Heart left ventricle (tissue), 16 donors: ENCODE data around the gene CXXC5. TPM values are rescaled to one million over a fixed set of nuclear protein-coding genes. Genes with fewer than 3 reads are reported as not detected.

ENCODE experiments used
- ATAC-seq, 4 donors: fragments of 200-7000 bp; cut with Tn5 transposase; one replicate each; pipeline ENCODE4 v1.9.1; 2020 to 2022; ENCODE audit warnings: moderate library complexity in 4 of 4, mild to moderate bottlenecking in 3 of 4, moderate number of reproducible peaks in 1 of 4
- DNase-seq, 5 donors: peaks; one replicate each; pipeline ENCODE4 v3.0.0-alpha.2; 2020
- H3K27ac ChIP-seq, 12 donors: fragments of 200-600 bp; sonication (generic) in 4 of 12; one replicate each; pipeline versions ENCODE4 v1.5.0 to v1.8.0; 2016 to 2022; ENCODE audit warnings: mild to moderate bottlenecking in 2 of 12
- H3K27me3 ChIP-seq, 9 donors: fragments of 200-600 bp; sonication (generic) in 2 of 9; one replicate each; pipeline versions ENCODE4 v1.5.1 to v1.8.0; 2016 to 2022; ENCODE audit warnings: mild to moderate bottlenecking in 3 of 9
- H3K36me3 ChIP-seq, 9 donors: fragments of 200-600 bp; sonication (generic) in 2 of 9; one replicate each; pipeline versions ENCODE4 v1.5.0 to v1.8.0; 2018 to 2022; ENCODE audit warnings: mild to moderate bottlenecking in 2 of 9
- H3K4me1 ChIP-seq, 12 donors: fragments of 200-600 bp; sonication (generic) in 4 of 12; one replicate each; pipeline versions ENCODE4 v1.5.0 to v1.8.0; 2016 to 2022; ENCODE audit warnings: mild to moderate bottlenecking in 3 of 12
- H3K4me3 ChIP-seq, 12 donors: fragments of 200-600 bp; sonication (generic) in 4 of 12; one replicate each; pipeline versions ENCODE4 v1.5.0 to v1.8.0; 2017 to 2022; ENCODE audit warnings: mild to moderate bottlenecking in 9 of 12, moderate library complexity in 4 of 12
- H3K9me3 ChIP-seq, 12 donors: fragments of 200-600 bp; sonication (generic) in 4 of 12; one replicate each; pipeline versions ENCODE4 v1.5.0 to v1.8.0; 2016 to 2022; ENCODE audit warnings: mild to moderate bottlenecking in 1 of 12
- POLR2A ChIP-seq, 2 donors: fragments of 450-650 bp; IDR thresholded peaks; one replicate each; pipeline ENCODE4 v1.6.1; 2017; ENCODE audit warnings: antibody characterized with exemption in 2 of 2, mild to moderate bottlenecking in 2 of 2, moderate library complexity in 2 of 2
- WGBS, 4 donors: extraction: QIAGEN DNeasy Blood & Tissue Kit in 2 of 4; methylation state at CpG; one replicate each; pipeline versions ENCODE4 v1.1.5 to v1.1.7; 2013 to 2018; 5-methylcytosine and 5-hydroxymethylcytosine counted together
- intact Hi-C, 10 donors: fragments of 100-400 bp; cut with DNase I; formaldehyde crosslinking; loops; one replicate each; pipeline versions ENCODE4 v1.11.1 to v1.14.2; 2022
- polyA plus RNA-seq, 2 donors: library from polyadenylated mRNA; stranded (reverse); fragments of 200-250 nt; gene quantifications; one replicate each; pipeline ENCODE4 v1.2.3, GENCODE V29; 2013
- total RNA-seq, 9 donors: library from RNA; depleted of rRNA in 2 of 9; stranded (reverse); fragments of >200 nt in 2 of 9; fragmentation: NEBNext Ultra II Directional in 3 of 9; extraction: Animal tissue kit (Norgen Biotek cat#: 25700) in 3 of 9; gene quantifications; one replicate each; pipeline versions ENCODE4 v1.1.0 to v1.2.4, GENCODE V29; 2016 to 2023
- TF ChIP-seq, protein P1 (sequence below), 12 donors: fragments of 200-600 bp; sonication (generic) in 4 of 12; IDR thresholded peaks; one replicate each; pipeline versions ENCODE4 v1.5.0 to v1.8.0; 2018 to 2022; ENCODE audit warnings: antibody characterized with exemption in 12 of 12, mild to moderate bottlenecking in 5 of 12
- donor health status: ischemic (EF 13 %, LVEDD 7.1; RV severe dilation, severe dysfunction).
- donor health status: healthy with polysubstance abuse.
- donor health status: DM: no; HTN: yes; CAD: no.
- donor health status: DM: no; HTN: no; CAD: no.
- donor health status: ischemic (EF 25% LVEDD 6.9; RV normal size, moderate dysfunction).
- donor health status: ischemic (EF 25% LVEDD 5.7; RV mildly dilated, moderate dysfunction).
- donor health status: healthy.
- donor health status: DM: yes; HTN: yes; CAD: no.
- donor health status: ischemic (EF 35%, LVEDD 5.7; RV mildly dilated, moderate dysfunction).
- donor health status: nonischemic (EF 11% LVEDD 7.7; RV severe dilation, severe dysfunction).
- donor health status: DM: yes; HTN: yes; CAD: no.
- donor health status: PGD.
- donor health status: ischemic (EF 29% LVEDD 5.4; RV normal size, mild dysfunction).
- donor health status: nonischemic (EF 23%, LVEDD 6.1; RV moderate dilation, normal function).

The CXXC5 gene
- total and polyA plus RNA-seq, 11 donors = 29.8 to 74.6 (median 36.3) TPM

- TF ChIP-seq POLR2A (IDR thresholded peaks at IDR 0.05) = no peak
- no peaks in the 10 kb centered on the region for H3K27me3 ChIP-seq
- no peak for DNase-seq
- H3K4me1 ChIP-seq = peaks cover 15 to 56% (median 38%) of the 10 kb centered on the region in 12 donors
- H3K4me3 ChIP-seq = peak overlapping the region; percentile 8 to 72 (median 59)
- 5 to 9% (median 7%) methylated on average over 4 to 6 of the region's 6 CpGs for WGBS, 4 donors
- peaks cover 0 to 7% (median 0%) of the 10 kb centered on the region in 9 donors for H3K36me3 ChIP-seq
- peak overlapping the region in 11 of 12 donors; percentile 89 to 97 (median 91) for H3K27ac ChIP-seq
- H3K9me3 ChIP-seq = no peaks in the 10 kb centered on the region
- ATAC-seq = peak in 1 of 4 donors; percentile 0
- intact Hi-C loops = loop anchor here in 7 of 10 donors (1.0 to 10.0 kb wide), 9 partner anchors 11 to 518 kb away; partner anchors contain the start of gene CXXC5 (in 2 of the 7)
These were observed 11.2 kb upstream of the CXXC5 start for GRCh38 chr5:139636975-139637408.

DNA sequence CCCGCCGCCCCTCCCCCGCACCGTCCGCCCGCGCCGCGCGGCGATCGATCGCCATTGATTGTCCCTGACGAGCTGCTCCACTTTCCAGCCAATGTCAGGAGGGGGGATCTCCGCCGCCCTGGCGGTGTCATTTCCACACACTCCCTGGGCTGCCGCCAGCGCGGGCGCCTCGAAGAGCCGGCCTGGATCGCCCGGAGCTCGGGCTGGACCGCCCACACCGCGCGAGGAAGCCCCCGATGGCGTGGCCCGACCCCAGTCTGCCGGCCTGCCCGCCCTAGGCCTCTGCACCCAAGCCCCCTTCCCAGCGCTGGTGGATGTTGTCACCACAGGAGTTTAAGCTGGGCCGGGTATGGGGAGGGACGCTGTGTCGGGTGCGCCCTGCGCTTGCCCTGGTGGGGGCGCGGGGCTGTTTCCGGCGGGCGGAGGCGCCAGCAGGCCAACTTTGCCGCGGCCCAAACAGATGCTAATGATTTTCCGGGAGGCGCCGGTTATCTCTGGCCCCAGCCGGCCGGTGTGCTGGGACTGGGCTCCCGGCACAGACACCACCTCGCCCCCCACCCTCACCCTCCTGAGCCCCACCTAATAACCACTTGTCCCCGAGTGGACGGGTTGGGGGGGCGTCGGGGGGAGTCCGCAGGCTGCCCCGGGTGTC lies 10.6 kb upstream of the CXXC5 start:
- H3K27me3 ChIP-seq = no peaks in the 10 kb centered on the region
- DNase-seq = peak; percentile 89 to 93 (median 90)
- peaks cover 15 to 56% (median 38%) of the 10 kb centered on the region in 12 donors for H3K4me1 ChIP-seq
- ATAC-seq = peak; percentile 30 to 78 (median 72)
- intact Hi-C loops = loop anchor here in 8 of 10 donors (1.0 to 10.0 kb wide), 9 partner anchors 11 to 517 kb away; partner anchors contain the start of gene CXXC5 (in 3 of the 8)
- no peaks in the 10 kb centered on the region for H3K9me3 ChIP-seq
- TF ChIP-seq POLR2A (IDR thresholded peaks at IDR 0.05) = peak in 1 of 2 donors; percentile 39
- TF ChIP-seq, protein P1, sequence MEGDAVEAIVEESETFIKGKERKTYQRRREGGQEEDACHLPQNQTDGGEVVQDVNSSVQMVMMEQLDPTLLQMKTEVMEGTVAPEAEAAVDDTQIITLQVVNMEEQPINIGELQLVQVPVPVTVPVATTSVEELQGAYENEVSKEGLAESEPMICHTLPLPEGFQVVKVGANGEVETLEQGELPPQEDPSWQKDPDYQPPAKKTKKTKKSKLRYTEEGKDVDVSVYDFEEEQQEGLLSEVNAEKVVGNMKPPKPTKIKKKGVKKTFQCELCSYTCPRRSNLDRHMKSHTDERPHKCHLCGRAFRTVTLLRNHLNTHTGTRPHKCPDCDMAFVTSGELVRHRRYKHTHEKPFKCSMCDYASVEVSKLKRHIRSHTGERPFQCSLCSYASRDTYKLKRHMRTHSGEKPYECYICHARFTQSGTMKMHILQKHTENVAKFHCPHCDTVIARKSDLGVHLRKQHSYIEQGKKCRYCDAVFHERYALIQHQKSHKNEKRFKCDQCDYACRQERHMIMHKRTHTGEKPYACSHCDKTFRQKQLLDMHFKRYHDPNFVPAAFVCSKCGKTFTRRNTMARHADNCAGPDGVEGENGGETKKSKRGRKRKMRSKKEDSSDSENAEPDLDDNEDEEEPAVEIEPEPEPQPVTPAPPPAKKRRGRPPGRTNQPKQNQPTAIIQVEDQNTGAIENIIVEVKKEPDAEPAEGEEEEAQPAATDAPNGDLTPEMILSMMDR (IDR thresholded peaks at IDR 0.05) = peak in 8 of 12 donors; percentile 10 to 47 (median 32)
- H3K27ac ChIP-seq = peak overlapping the region; percentile 80 to 97 (median 91)
- H3K4me3 ChIP-seq = peak overlapping the region; percentile 8 to 72 (median 59)
- peaks cover 0 to 2% (median 0%) of the 10 kb centered on the region in 9 donors for H3K36me3 ChIP-seq
- WGBS, 4 donors = 0 to 1% (median 0%) methylated on average over 15 to 62 of the region's 62 CpGs

DNA sequence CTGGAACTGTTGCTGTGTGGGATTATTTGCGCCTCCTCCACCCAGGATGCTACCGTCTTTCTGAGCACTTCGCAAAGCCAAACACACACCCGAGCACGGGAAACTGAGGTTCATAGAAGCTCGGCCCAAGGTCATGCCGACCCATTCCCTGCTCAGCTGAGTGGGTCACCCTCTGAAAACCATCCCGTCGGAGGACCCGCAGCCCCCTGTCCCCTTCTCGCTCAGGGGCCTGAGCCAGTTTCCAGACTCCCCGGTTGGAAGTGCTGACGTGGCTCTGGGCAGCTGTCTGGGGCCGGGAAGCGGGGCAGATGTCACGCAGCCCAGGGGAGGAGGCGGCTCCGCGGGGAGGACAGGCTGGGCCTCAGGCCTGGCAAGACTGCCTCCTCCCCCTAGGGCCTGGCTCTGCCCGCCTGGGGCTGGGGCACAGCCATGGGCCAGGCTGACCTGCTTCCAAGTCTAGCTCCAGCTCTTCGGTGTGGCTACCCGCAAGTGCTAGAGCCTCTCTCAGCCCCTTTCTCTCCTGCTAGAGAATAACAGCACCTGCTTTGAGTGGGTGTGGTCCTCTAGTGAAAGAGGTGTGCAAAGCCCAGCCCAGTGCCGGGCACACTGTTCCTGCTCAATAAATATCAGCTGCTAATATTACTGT lies 9.9 kb upstream of the CXXC5 start:
- H3K27me3 ChIP-seq = no peaks in the 10 kb centered on the region
- ATAC-seq (peak; percentile 76 to 83 (median 80)), DNase-seq (peak; percentile 84 to 93 (median 92))
- peak overlapping the region; percentile 8 to 72 (median 59) for H3K4me3 ChIP-seq
- H3K27ac ChIP-seq = peak overlapping the region; percentile 80 to 97 (median 91)
- H3K36me3 ChIP-seq = no peaks in the 10 kb centered on the region
- TF ChIP-seq, protein P1 (IDR thresholded peaks at IDR 0.05) = no peak
- peak in 1 of 2 donors; percentile 15 for TF ChIP-seq POLR2A (IDR thresholded peaks at IDR 0.05)
- intact Hi-C loops = loop anchor here in 5 of 10 donors (1.0 to 10.0 kb wide), 6 partner anchors 10 to 517 kb away; partner anchors contain the start of gene CXXC5 (in 1 of the 5)
- H3K4me1 ChIP-seq = peaks cover 15 to 55% (median 38%) of the 10 kb centered on the region in 12 donors
- H3K9me3 ChIP-seq = no peaks in the 10 kb centered on the region
- WGBS, 4 donors = 0 to 4% (median 2%) methylated on average over 4 to 23 of the region's 23 CpGs

- intact Hi-C loops = loop anchor here in 5 of 10 donors (1.0 to 10.0 kb wide), 6 partner anchors 9 to 516 kb away; partner anchors contain the start of gene CXXC5 (in 1 of the 5)
- H3K27me3 ChIP-seq = no peaks in the 10 kb centered on the region
- peak in 1 of 5 donors; percentile 10 for DNase-seq
- H3K4me1 ChIP-seq = peaks cover 15 to 54% (median 37%) of the 10 kb centered on the region in 12 donors
- H3K36me3 ChIP-seq = no peaks in the 10 kb centered on the region
- no peak for ATAC-seq
- WGBS, 4 donors = 53 to 77% (median 66%) methylated on average over 9 to 12 of the region's 12 CpGs
- TF ChIP-seq POLR2A (IDR thresholded peaks at IDR 0.05) = no peak
- no peaks in the 10 kb centered on the region for H3K9me3 ChIP-seq
- peak overlapping the region in 11 of 12 donors; percentile 89 to 97 (median 91) for H3K27ac ChIP-seq
- H3K4me3 ChIP-seq = peak overlapping the region in 5 of 12 donors; percentile 53 to 72 (median 61)
These were observed 9.2 kb upstream of the CXXC5 start for GRCh38 chr5:139638736-139639618.
